GM23338 (cell line): Measurements from ENCODE around the gene EXOC6B. TPM values are rescaled to one million over a fixed set of nuclear protein-coding genes. Genes with fewer than 3 reads are reported as not detected.
A peak's percentile ranks its signal among the peaks of the same experiment; 100 is the strongest.

Experiments
- ATAC-seq: fragments of 200-7000 bp; cut with Tn5 transposase; 3 replicates; pipeline ENCODE4 v1.9.1; 2020
- DNase-seq: peaks from one replicate; pipeline ENCODE4 v3.0.0-alpha.2; 2015; ENCODE audit warnings: low spot score
- H2AFZ ChIP-seq: fragments of 200-600 bp; sonication (generic); 2 replicates; pipeline ENCODE4 v1.8.0; 2016; ENCODE audit warnings: antibody characterized with exemption, mild to moderate bottlenecking, moderate library complexity
- H3F3A ChIP-seq: fragments of 200-600 bp; sonication (generic); replicated peaks from 2 replicates; pipeline ENCODE4 v1.8.0; 2017; ENCODE audit warnings: antibody characterized with exemption, mixed run types, low read depth
- H3K27ac ChIP-seq: fragments of 200-600 bp; sonication (generic); 2 replicates; pipeline ENCODE4 v1.6.1; 2016; ENCODE audit warnings: low read depth
- H3K27me3 ChIP-seq: fragments of 200-600 bp; sonication (generic); 2 replicates; pipeline ENCODE4 v1.8.0; 2016; ENCODE audit warnings: mild to moderate bottlenecking, mixed run types, moderate library complexity; ENCODE audit not compliant: insufficient read depth
- H3K36me3 ChIP-seq: fragments of 200-600 bp; sonication (generic); 2 replicates; pipeline ENCODE4 v1.8.0; 2016; ENCODE audit warnings: mild to moderate bottlenecking; ENCODE audit not compliant: insufficient read depth
- H3K4me1 ChIP-seq: fragments of 200-600 bp; sonication (generic); 2 replicates; pipeline ENCODE4 v1.8.0; 2016; ENCODE audit warnings: mild to moderate bottlenecking, moderate library complexity; ENCODE audit not compliant: insufficient read depth
- H3K4me2 ChIP-seq: fragments of 200-600 bp; sonication (generic); 2 replicates; pipeline ENCODE4 v1.7.1; 2017; ENCODE audit warnings: mixed run types
- H3K4me3 ChIP-seq: fragments of 200-600 bp; sonication (generic); 2 replicates; pipeline ENCODE4 v1.6.1; 2016; ENCODE audit warnings: mixed run types
- H3K79me2 ChIP-seq: fragments of 200-600 bp; sonication (generic); replicated peaks from 2 replicates; pipeline ENCODE4 v1.8.0; 2017; ENCODE audit warnings: mild to moderate bottlenecking; ENCODE audit not compliant: insufficient read depth
- H3K9me2 ChIP-seq: fragments of 200-600 bp; sonication (generic); 2 replicates; pipeline ENCODE4 v1.8.0; 2017; ENCODE audit not compliant: insufficient read depth
- H4K20me1 ChIP-seq: fragments of 200-600 bp; sonication (generic); replicated peaks from 2 replicates; pipeline ENCODE4 v1.8.0; 2017; ENCODE audit warnings: mild to moderate bottlenecking; ENCODE audit not compliant: insufficient read depth
- H3K27ac Mint-ChIP-seq: 2 replicates; pipeline ENCODE4 v1.8.0; 2020; ENCODE audit warnings: inconsistent platforms, mild to moderate bottlenecking, moderate library complexity, mixed read lengths
- H3K27me3 Mint-ChIP-seq: 3 replicates; pipeline ENCODE4 v1.8.0; 2022; ENCODE audit warnings: low read depth, mild to moderate bottlenecking, moderate library complexity, mixed read lengths, inconsistent platforms; ENCODE audit not compliant: insufficient read depth, poor library complexity
- H3K36me3 Mint-ChIP-seq: 3 replicates; pipeline ENCODE4 v1.8.0; 2021; ENCODE audit warnings: low read depth, mild to moderate bottlenecking, inconsistent platforms, moderate library complexity, mixed read lengths
- H3K4me1 Mint-ChIP-seq: 3 replicates; pipeline ENCODE4 v1.8.0; 2020; ENCODE audit warnings: mild to moderate bottlenecking, inconsistent platforms, mixed read lengths
- H3K4me3 Mint-ChIP-seq: 3 replicates; pipeline ENCODE4 v1.8.0; 2021; ENCODE audit warnings: moderate library complexity, mild to moderate bottlenecking, inconsistent platforms, mixed read lengths
- H3K9me3 Mint-ChIP-seq: 3 replicates; pipeline ENCODE4 v1.8.0; 2020; ENCODE audit warnings: moderate library complexity, mild to moderate bottlenecking, inconsistent platforms, mixed read lengths
- CREB1 ChIP-seq: fragments of 250-450 bp; sonication (Bioruptor Pico); IDR thresholded peaks from 2 replicates; pipeline ENCODE4 v1.5.0; 2020; ENCODE audit warnings: low read depth, mild to moderate bottlenecking, moderate library complexity
- EZH2 ChIP-seq: fragments of 200-600 bp; sonication (generic); IDR thresholded peaks from one replicate; pipeline ENCODE4 v1.8.0; 2017; ENCODE audit warnings: antibody characterized with exemption, mild to moderate bottlenecking, low read depth; ENCODE audit not compliant: unreplicated experiment
- EZH2phosphoT487 ChIP-seq: fragments of 200-600 bp; sonication (generic); IDR thresholded peaks from one replicate; pipeline ENCODE4 v1.8.1; 2018; ENCODE audit warnings: antibody characterized with exemption; ENCODE audit not compliant: unreplicated experiment
- NANOG ChIP-seq: IDR thresholded peaks from 2 replicates; pipeline ENCODE4 v1.6.1; 2016; ENCODE audit warnings: antibody characterized with exemption, borderline replicate concordance
- POLR2AphosphoS5 ChIP-seq: IDR thresholded peaks from 2 replicates; pipeline ENCODE4 v1.6.1; 2016; ENCODE audit warnings: antibody characterized with exemption, low read depth
- STAT1 ChIP-seq: IDR thresholded peaks from one replicate; pipeline ENCODE4 v1.6.1; 2016; ENCODE audit warnings: antibody characterized with exemption; ENCODE audit not compliant: unreplicated experiment
- polyA plus RNA-seq: library from polyadenylated mRNA; unstranded; fragments of >200 nt; fragmentation: Nextera tagmentation; extraction: Ambion mirVana; gene quantifications from 2 replicates; pipeline ENCODE4 v1.2.1, GENCODE V29; 2016
- total RNA-seq: library from RNA; depleted of rRNA; stranded (reverse); fragments of >200 nt; shearing (Covaris generic); gene quantifications from 2 replicates; pipeline ENCODE4 v1.2.3, GENCODE V29; 2014
- TF ChIP-seq, protein P1 (sequence below), 2 experiments: fragments of 200-600 bp in 1 of 2; sonication (generic) in 1 of 2; conservative IDR thresholded peaks; 2 replicates each; pipeline versions ENCODE4 v1.5.1 to v1.6.1; 2016 to 2017; ENCODE audit warnings: antibody characterized with exemption in 2 of 2, low read depth in 2 of 2, mild to moderate bottlenecking in 2 of 2, moderate library complexity in 1 of 2
- TF ChIP-seq, protein P2 (sequence below): IDR thresholded peaks from one replicate; pipeline ENCODE4 v1.6.1; 2018; ENCODE audit warnings: antibody characterized with exemption; ENCODE audit not compliant: unreplicated experiment
- TF ChIP-seq, protein P3 (sequence below): IDR thresholded peaks from 2 replicates; pipeline ENCODE4 v1.6.1; 2016; ENCODE audit warnings: antibody characterized with exemption
- TF ChIP-seq, protein P4 (sequence below): fragments of 250-450 bp; sonication (Bioruptor Pico); IDR thresholded peaks from 2 replicates; pipeline ENCODE4 v1.5.0; 2020; ENCODE audit warnings: mild to moderate bottlenecking, moderate library complexity

Gene EXOC6B
- total and polyA plus RNA-seq, 2 experiments from 2014 or later: 7.2 to 45.9 TPM

DNA sequence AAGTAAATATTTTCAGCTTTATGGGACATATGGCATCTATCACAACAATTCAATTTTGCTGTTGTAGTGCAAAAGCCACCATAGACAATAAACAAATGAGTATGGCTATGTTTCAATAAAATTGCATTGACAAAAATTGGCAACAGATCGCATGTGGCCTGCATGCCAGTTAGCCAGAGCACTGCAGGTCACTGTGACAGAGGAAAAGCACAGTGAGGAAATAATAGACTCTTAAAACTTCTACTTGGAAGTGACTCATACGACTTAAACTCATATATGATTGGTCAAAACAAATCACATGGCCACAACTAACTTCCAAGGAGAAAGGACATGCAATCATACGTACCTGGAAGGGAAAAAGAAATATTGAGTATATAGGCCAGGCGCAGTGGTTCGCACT, 44.4 kb downstream of the EXOC6B start (continued):
- no peak for TF ChIP-seq NANOG
- TF ChIP-seq, protein P1, sequence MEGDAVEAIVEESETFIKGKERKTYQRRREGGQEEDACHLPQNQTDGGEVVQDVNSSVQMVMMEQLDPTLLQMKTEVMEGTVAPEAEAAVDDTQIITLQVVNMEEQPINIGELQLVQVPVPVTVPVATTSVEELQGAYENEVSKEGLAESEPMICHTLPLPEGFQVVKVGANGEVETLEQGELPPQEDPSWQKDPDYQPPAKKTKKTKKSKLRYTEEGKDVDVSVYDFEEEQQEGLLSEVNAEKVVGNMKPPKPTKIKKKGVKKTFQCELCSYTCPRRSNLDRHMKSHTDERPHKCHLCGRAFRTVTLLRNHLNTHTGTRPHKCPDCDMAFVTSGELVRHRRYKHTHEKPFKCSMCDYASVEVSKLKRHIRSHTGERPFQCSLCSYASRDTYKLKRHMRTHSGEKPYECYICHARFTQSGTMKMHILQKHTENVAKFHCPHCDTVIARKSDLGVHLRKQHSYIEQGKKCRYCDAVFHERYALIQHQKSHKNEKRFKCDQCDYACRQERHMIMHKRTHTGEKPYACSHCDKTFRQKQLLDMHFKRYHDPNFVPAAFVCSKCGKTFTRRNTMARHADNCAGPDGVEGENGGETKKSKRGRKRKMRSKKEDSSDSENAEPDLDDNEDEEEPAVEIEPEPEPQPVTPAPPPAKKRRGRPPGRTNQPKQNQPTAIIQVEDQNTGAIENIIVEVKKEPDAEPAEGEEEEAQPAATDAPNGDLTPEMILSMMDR (conservative IDR thresholded peaks at IDR 0.05; ENCODE audit: low read depth in 2 of 2): no peak

DNA sequence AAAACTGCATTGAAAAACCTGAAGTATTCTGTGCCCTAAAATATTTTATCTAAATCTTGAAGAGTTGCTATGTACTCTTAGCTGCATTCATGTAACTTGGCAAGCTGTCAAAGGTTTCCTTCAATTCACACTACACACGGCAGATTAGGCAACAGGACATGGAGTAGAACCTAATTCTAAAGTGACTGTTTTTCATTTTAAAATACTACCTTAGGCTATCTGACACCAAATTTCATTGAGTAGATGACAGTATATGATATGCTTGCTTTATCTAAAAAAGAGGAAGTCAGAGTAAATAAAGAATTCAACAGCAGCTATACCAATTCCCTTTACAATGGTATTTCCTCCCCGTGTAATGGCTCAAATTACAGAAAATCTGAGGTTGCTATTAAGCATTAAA, 45.4 kb downstream of the EXOC6B start:
- no peak overlapping the region for H3K4me3 ChIP-seq
- H3K79me2 ChIP-seq: no peaks in the 10 kb centered on the region
- H3K9me2 ChIP-seq: no peaks in the 10 kb centered on the region
- peaks cover 1% of the 10 kb centered on the region for H3K27me3 Mint-ChIP-seq
- H3K36me3 ChIP-seq: no peaks in the 10 kb centered on the region
- peak overlapping the region; percentile 47 for H3K4me2 ChIP-seq
- peaks cover 16% of the 10 kb centered on the region for H3K4me1 ChIP-seq
- H3F3A ChIP-seq: no peaks in the 10 kb centered on the region
- DNase-seq: no peak
- H3K4me1 Mint-ChIP-seq: peaks cover 14% of the 10 kb centered on the region
- ATAC-seq: no peak
- no peaks in the 10 kb centered on the region for H3K27me3 ChIP-seq
- H3K9me3 Mint-ChIP-seq: peaks cover 11% of the 10 kb centered on the region; the same call in 2 of the 3 replicates
- H2AFZ ChIP-seq: no peak overlapping the region
- H3K36me3 Mint-ChIP-seq: peaks cover 21% of the 10 kb centered on the region
- no peaks in the 10 kb centered on the region for H4K20me1 ChIP-seq
- H3K4me3 Mint-ChIP-seq: no peak overlapping the region
- no peak overlapping the region for H3K27ac Mint-ChIP-seq
- H3K27ac ChIP-seq: no peak overlapping the region
- no peak for TF ChIP-seq EZH2phosphoT487
- TF ChIP-seq, protein P2, sequence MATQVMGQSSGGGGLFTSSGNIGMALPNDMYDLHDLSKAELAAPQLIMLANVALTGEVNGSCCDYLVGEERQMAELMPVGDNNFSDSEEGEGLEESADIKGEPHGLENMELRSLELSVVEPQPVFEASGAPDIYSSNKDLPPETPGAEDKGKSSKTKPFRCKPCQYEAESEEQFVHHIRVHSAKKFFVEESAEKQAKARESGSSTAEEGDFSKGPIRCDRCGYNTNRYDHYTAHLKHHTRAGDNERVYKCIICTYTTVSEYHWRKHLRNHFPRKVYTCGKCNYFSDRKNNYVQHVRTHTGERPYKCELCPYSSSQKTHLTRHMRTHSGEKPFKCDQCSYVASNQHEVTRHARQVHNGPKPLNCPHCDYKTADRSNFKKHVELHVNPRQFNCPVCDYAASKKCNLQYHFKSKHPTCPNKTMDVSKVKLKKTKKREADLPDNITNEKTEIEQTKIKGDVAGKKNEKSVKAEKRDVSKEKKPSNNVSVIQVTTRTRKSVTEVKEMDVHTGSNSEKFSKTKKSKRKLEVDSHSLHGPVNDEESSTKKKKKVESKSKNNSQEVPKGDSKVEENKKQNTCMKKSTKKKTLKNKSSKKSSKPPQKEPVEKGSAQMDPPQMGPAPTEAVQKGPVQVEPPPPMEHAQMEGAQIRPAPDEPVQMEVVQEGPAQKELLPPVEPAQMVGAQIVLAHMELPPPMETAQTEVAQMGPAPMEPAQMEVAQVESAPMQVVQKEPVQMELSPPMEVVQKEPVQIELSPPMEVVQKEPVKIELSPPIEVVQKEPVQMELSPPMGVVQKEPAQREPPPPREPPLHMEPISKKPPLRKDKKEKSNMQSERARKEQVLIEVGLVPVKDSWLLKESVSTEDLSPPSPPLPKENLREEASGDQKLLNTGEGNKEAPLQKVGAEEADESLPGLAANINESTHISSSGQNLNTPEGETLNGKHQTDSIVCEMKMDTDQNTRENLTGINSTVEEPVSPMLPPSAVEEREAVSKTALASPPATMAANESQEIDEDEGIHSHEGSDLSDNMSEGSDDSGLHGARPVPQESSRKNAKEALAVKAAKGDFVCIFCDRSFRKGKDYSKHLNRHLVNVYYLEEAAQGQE: no peak
- TF ChIP-seq, protein P1 (conservative IDR thresholded peaks at IDR 0.05; ENCODE audit: low read depth in 2 of 2): no peak
- TF ChIP-seq CREB1 (CRISPR knock-in tag): no peak
- no peak for TF ChIP-seq STAT1
- TF ChIP-seq POLR2AphosphoS5: no peak
- TF ChIP-seq NANOG: no peak
- TF ChIP-seq, protein P3, sequence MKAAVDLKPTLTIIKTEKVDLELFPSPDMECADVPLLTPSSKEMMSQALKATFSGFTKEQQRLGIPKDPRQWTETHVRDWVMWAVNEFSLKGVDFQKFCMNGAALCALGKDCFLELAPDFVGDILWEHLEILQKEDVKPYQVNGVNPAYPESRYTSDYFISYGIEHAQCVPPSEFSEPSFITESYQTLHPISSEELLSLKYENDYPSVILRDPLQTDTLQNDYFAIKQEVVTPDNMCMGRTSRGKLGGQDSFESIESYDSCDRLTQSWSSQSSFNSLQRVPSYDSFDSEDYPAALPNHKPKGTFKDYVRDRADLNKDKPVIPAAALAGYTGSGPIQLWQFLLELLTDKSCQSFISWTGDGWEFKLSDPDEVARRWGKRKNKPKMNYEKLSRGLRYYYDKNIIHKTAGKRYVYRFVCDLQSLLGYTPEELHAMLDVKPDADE: no peak
- TF ChIP-seq EZH2: no peak
- TF ChIP-seq, protein P4, sequence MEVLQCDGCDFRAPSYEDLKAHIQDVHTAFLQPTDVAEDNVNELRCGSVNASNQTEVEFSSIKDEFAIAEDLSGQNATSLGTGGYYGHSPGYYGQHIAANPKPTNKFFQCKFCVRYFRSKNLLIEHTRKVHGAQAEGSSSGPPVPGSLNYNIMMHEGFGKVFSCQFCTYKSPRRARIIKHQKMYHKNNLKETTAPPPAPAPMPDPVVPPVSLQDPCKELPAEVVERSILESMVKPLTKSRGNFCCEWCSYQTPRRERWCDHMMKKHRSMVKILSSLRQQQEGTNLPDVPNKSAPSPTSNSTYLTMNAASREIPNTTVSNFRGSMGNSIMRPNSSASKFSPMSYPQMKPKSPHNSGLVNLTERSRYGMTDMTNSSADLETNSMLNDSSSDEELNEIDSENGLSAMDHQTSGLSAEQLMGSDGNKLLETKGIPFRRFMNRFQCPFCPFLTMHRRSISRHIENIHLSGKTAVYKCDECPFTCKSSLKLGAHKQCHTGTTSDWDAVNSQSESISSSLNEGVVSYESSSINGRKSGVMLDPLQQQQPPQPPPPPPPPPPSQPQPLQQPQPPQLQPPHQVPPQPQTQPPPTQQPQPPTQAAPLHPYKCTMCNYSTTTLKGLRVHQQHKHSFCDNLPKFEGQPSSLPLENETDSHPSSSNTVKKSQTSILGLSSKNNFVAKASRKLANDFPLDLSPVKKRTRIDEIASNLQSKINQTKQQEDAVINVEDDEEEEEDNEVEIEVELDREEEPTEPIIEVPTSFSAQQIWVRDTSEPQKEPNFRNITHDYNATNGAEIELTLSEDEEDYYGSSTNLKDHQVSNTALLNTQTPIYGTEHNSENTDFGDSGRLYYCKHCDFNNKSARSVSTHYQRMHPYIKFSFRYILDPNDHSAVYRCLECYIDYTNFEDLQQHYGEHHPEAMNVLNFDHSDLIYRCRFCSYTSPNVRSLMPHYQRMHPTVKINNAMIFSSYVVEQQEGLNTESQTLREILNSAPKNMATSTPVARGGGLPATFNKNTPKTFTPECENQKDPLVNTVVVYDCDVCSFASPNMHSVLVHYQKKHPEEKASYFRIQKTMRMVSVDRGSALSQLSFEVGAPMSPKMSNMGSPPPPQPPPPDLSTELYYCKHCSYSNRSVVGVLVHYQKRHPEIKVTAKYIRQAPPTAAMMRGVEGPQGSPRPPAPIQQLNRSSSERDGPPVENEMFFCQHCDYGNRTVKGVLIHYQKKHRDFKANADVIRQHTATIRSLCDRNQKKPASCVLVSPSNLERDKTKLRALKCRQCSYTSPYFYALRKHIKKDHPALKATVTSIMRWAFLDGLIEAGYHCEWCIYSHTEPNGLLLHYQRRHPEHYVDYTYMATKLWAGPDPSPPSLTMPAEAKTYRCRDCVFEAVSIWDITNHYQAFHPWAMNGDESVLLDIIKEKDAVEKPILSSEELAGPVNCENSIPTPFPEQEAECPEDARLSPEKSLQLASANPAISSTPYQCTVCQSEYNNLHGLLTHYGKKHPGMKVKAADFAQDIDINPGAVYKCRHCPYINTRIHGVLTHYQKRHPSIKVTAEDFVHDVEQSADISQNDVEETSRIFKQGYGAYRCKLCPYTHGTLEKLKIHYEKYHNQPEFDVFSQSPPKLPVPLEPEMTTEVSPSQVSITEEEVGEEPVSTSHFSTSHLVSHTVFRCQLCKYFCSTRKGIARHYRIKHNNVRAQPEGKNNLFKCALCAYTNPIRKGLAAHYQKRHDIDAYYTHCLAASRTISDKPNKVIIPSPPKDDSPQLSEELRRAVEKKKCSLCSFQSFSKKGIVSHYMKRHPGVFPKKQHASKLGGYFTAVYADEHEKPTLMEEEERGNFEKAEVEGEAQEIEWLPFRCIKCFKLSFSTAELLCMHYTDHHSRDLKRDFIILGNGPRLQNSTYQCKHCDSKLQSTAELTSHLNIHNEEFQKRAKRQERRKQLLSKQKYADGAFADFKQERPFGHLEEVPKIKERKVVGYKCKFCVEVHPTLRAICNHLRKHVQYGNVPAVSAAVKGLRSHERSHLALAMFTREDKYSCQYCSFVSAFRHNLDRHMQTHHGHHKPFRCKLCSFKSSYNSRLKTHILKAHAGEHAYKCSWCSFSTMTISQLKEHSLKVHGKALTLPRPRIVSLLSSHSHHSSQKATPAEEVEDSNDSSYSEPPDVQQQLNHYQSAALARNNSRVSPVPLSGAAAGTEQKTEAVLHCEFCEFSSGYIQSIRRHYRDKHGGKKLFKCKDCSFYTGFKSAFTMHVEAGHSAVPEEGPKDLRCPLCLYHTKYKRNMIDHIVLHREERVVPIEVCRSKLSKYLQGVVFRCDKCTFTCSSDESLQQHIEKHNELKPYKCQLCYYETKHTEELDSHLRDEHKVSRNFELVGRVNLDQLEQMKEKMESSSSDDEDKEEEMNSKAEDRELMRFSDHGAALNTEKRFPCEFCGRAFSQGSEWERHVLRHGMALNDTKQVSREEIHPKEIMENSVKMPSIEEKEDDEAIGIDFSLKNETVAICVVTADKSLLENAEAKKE (CRISPR knock-in tag): no peak
